K562 (cell line): Measurements from ENCODE around the gene OR2V2. TPM values are rescaled to one million over a fixed set of nuclear protein-coding genes. Genes with fewer than 3 reads are reported as not detected.
A peak's percentile ranks its signal among the peaks of the same experiment; 100 is the strongest.

Source experiments
- BMI1 ChIP-seq: fragments of 150-350 bp; IDR thresholded peaks from 2 replicates; pipeline ENCODE4 v1.6.1; 2014; ENCODE audit warnings: low read length
- CBX3 ChIP-seq, 2 experiments: IDR thresholded peaks; 1 replicate in 1 of 2; 2 replicates in 1 of 2; pipeline ENCODE4 v1.6.1; 2012; ENCODE audit warnings: inconsistent platforms in 2 of 2, low read length in 2 of 2, borderline replicate concordance in 1 of 2, control low read depth in 1 of 2
- KDM1A ChIP-seq, 2 experiments: fragments of 450-650 bp; IDR thresholded peaks; 2 replicates each; pipeline ENCODE4 v1.6.1; 2016; ENCODE audit warnings: mild to moderate bottlenecking in 2 of 2
- MAFF ChIP-seq: IDR thresholded peaks from 2 replicates; pipeline ENCODE4 v1.6.1; 2012; ENCODE audit warnings: low read length, improper control_type of control experiment
- NR2C2 ChIP-seq, 2 experiments: fragments of 200-800 bp in 1 of 2; sonication (Bioruptor generic) in 1 of 2; sonication (generic) in 1 of 2; formaldehyde crosslinking in 1 of 2; IDR thresholded peaks; 2 replicates each; pipeline versions ENCODE4 v1.6.1 to v1.8.0; 2016 to 2022; ENCODE audit warnings: mild to moderate bottlenecking in 1 of 2, missing compliant biosample characterization in 1 of 2, missing genetic modification characterization in 1 of 2, missing genetic modification reagents in 1 of 2
- PHF21A ChIP-seq: fragments of 450-650 bp; IDR thresholded peaks from 2 replicates; pipeline ENCODE4 v1.6.1; 2017; ENCODE audit warnings: low read depth, borderline replicate concordance
- POLR2A ChIP-seq: fragments of 450-650 bp; conservative IDR thresholded peaks from 2 replicates; pipeline ENCODE4 v1.6.1; 2016
- POLR2G ChIP-seq: fragments of 200-400 bp; formaldehyde crosslinking; IDR thresholded peaks from 2 replicates; pipeline ENCODE4 v1.6.1; 2017; ENCODE audit warnings: low read depth, mild to moderate bottlenecking, antibody characterized with exemption, low read length, moderate library complexity
- RFX7 ChIP-seq: fragments of 250-450 bp; sonication (Bioruptor Pico); IDR thresholded peaks from 2 replicates; pipeline ENCODE4 v1.5.1; 2021; ENCODE audit warnings: mild to moderate bottlenecking
- SETDB1 ChIP-seq: IDR thresholded peaks from one replicate; pipeline ENCODE4 v1.6.1; 2012; ENCODE audit warnings: low read length, control low read depth, inconsistent platforms
- SRSF1 ChIP-seq: fragments of 200-400 bp; formaldehyde crosslinking; IDR thresholded peaks from 2 replicates; pipeline ENCODE4 v1.6.1; 2017; ENCODE audit warnings: mild to moderate bottlenecking, low read depth, low read length, moderate library complexity
- TEAD1 ChIP-seq, 2 experiments: fragments of 450-650 bp in 1 of 2; sonication (generic) in 1 of 2; formaldehyde crosslinking; IDR thresholded peaks; 2 replicates each; pipeline versions ENCODE4 v1.4.0 to v1.8.0; 2020 to 2022; ENCODE audit warnings: mild to moderate bottlenecking in 2 of 2, missing genetic modification reagents in 1 of 2
- ZFP1 ChIP-seq: fragments of 450-650 bp; formaldehyde crosslinking; IDR thresholded peaks from 2 replicates; pipeline ENCODE4 v1.4.0; 2020; ENCODE audit warnings: mild to moderate bottlenecking, mixed read lengths
- ZNF124 ChIP-seq: sonication (generic); formaldehyde crosslinking; IDR thresholded peaks from 2 replicates; pipeline ENCODE4 v1.8.1; 2022; ENCODE audit warnings: missing genetic modification reagents
- ZNF780A ChIP-seq: fragments of 250-450 bp; sonication (Bioruptor Pico); IDR thresholded peaks from 2 replicates; pipeline ENCODE4 v1.5.0; 2021; ENCODE audit warnings: mild to moderate bottlenecking
- polyA plus RNA-seq, 8 experiments: library from polyadenylated mRNA; depleted of rRNA in 4 of 8; stranded (reverse) in 5 of 8; unstranded in 3 of 8; fragments of >200 nt; fragmentation: Nextera tagmentation in 2 of 8; fragmentation: Illumina TruSeq in 1 of 8; extraction: Ambion mirVana in 2 of 8; extraction: Trizol in 1 of 8; gene quantifications; 2 replicates each; pipeline versions ENCODE4 v1.2.1 to v1.2.3, GENCODE V29; 2011 to 2014; ENCODE audit warnings: inconsistent platforms in 1 of 8, missing spikeins in 1 of 8
- total RNA-seq, 7 experiments: library from RNA; depleted of rRNA in 6 of 7; stranded (reverse); fragments of >200 nt in 6 of 7; fragmentation: Illumina TruSeq in 2 of 7; extraction: Trizol in 2 of 7; gene quantifications; 2 replicates each; pipeline versions ENCODE4 v1.2.1 to v1.2.3, GENCODE V29; 2011 to 2021; ENCODE audit warnings: low replicate concordance in 1 of 7
- TF ChIP-seq, protein P1 (sequence below): sonication (generic); formaldehyde crosslinking; IDR thresholded peaks from 2 replicates; pipeline ENCODE4 v1.9.0; 2022; ENCODE audit warnings: mild to moderate bottlenecking, missing genetic modification reagents
- TF ChIP-seq, protein P2 (sequence below): sonication (generic); formaldehyde crosslinking; IDR thresholded peaks from 2 replicates; pipeline ENCODE4 v1.8.1; 2023; ENCODE audit warnings: mild to moderate bottlenecking, missing genetic modification reagents, moderate library complexity
- TF ChIP-seq, protein P3 (sequence below): sonication (generic); formaldehyde crosslinking; IDR thresholded peaks from 2 replicates; pipeline ENCODE4 v1.8.0; 2023; ENCODE audit warnings: missing genetic modification reagents, mild to moderate bottlenecking, borderline replicate concordance
- TF ChIP-seq, protein P4 (sequence below): IDR thresholded peaks from 2 replicates; pipeline ENCODE4 v1.6.1; 2014; ENCODE audit warnings: antibody characterized with exemption

The OR2V2 gene
- total and polyA plus RNA-seq, 9 of the 15 experiments (the other 6 are each of a cell fraction or from before 2014, with no cell fraction given), result 0.01 TPM; not detected in 8

DNA sequence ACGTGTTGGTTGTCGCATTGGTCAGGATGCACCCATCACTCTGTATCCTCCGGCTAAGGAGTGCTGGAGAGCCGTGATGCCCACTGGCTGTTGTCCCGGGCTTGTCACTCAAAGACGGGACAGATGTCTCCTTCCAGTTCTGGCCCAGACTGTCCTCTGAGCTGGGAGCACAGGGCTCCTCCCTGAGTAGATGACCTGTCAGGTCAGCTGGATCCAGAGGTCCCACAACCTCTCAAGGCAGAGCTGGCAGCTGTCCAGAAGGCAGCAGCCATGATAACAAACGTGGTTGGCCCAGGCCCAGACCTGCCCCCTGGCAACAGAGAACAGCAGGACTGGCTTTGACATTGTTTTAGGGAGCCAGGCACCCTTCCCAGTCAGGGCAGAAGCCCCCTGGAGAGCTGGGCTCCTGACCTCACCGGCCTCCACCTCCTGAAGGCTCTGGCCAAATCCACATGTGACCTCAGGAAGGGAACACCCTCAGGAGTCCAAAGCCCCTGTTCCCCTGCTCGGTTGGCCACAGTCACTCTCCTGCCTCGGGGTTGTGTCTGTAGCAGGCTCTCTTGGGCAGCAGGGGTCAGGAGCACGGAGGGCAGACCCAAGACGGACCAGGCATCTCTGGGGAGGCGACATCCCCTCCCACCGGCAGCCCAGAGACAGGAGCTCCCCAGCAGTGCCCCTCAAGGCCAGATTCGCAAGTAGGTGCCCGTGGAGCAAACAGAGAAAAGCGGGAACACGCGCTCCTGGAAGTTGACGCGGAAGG lies 47.3 kb downstream of the OR2V2 start (continued):
- TF ChIP-seq, protein P1, sequence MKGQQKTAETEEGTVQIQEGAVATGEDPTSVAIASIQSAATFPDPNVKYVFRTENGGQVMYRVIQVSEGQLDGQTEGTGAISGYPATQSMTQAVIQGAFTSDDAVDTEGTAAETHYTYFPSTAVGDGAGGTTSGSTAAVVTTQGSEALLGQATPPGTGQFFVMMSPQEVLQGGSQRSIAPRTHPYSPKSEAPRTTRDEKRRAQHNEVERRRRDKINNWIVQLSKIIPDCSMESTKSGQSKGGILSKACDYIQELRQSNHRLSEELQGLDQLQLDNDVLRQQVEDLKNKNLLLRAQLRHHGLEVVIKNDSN (CRISPR knock-in tag), result 0 out of 2 replicates have a peak, but pooled peaks have one; percentile 38
- TF ChIP-seq ZNF124 (no peak), KDM1A (IDR thresholded peaks at IDR 0.05) (no peak), TEAD1 (CRISPR knock-in tag; IDR thresholded peaks at IDR 0.05) (no peak), CBX3 (IDR thresholded peaks at IDR 0.05; ENCODE audit: borderline replicate concordance in 1 of 2, low read length in 2 of 2) (no peak), MAFF (no peak), PHF21A (no peak), SRSF1 (no peak), ZFP1 (CRISPR knock-in tag) (no peak), RFX7 (CRISPR knock-in tag) (no peak), SETDB1 (no peak), POLR2A (no peak), ZNF780A (no peak), POLR2G (no peak), NR2C2 (CRISPR knock-in tag; IDR thresholded peaks at IDR 0.05) (no peak), NR2C2 (tag; IDR thresholded peaks at IDR 0.05) (peak; percentile 44; the same call in 1 of the 2 replicates), BMI1 (no peak)
- TF ChIP-seq, protein P2, sequence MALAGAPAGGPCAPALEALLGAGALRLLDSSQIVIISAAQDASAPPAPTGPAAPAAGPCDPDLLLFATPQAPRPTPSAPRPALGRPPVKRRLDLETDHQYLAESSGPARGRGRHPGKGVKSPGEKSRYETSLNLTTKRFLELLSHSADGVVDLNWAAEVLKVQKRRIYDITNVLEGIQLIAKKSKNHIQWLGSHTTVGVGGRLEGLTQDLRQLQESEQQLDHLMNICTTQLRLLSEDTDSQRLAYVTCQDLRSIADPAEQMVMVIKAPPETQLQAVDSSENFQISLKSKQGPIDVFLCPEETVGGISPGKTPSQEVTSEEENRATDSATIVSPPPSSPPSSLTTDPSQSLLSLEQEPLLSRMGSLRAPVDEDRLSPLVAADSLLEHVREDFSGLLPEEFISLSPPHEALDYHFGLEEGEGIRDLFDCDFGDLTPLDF (CRISPR knock-in tag), result no peak
- TF ChIP-seq, protein P3, sequence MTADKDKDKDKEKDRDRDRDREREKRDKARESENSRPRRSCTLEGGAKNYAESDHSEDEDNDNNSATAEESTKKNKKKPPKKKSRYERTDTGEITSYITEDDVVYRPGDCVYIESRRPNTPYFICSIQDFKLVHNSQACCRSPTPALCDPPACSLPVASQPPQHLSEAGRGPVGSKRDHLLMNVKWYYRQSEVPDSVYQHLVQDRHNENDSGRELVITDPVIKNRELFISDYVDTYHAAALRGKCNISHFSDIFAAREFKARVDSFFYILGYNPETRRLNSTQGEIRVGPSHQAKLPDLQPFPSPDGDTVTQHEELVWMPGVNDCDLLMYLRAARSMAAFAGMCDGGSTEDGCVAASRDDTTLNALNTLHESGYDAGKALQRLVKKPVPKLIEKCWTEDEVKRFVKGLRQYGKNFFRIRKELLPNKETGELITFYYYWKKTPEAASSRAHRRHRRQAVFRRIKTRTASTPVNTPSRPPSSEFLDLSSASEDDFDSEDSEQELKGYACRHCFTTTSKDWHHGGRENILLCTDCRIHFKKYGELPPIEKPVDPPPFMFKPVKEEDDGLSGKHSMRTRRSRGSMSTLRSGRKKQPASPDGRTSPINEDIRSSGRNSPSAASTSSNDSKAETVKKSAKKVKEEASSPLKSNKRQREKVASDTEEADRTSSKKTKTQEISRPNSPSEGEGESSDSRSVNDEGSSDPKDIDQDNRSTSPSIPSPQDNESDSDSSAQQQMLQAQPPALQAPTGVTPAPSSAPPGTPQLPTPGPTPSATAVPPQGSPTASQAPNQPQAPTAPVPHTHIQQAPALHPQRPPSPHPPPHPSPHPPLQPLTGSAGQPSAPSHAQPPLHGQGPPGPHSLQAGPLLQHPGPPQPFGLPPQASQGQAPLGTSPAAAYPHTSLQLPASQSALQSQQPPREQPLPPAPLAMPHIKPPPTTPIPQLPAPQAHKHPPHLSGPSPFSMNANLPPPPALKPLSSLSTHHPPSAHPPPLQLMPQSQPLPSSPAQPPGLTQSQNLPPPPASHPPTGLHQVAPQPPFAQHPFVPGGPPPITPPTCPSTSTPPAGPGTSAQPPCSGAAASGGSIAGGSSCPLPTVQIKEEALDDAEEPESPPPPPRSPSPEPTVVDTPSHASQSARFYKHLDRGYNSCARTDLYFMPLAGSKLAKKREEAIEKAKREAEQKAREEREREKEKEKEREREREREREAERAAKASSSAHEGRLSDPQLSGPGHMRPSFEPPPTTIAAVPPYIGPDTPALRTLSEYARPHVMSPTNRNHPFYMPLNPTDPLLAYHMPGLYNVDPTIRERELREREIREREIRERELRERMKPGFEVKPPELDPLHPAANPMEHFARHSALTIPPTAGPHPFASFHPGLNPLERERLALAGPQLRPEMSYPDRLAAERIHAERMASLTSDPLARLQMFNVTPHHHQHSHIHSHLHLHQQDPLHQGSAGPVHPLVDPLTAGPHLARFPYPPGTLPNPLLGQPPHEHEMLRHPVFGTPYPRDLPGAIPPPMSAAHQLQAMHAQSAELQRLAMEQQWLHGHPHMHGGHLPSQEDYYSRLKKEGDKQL (CRISPR knock-in tag), result no peak
- TF ChIP-seq, protein P4, sequence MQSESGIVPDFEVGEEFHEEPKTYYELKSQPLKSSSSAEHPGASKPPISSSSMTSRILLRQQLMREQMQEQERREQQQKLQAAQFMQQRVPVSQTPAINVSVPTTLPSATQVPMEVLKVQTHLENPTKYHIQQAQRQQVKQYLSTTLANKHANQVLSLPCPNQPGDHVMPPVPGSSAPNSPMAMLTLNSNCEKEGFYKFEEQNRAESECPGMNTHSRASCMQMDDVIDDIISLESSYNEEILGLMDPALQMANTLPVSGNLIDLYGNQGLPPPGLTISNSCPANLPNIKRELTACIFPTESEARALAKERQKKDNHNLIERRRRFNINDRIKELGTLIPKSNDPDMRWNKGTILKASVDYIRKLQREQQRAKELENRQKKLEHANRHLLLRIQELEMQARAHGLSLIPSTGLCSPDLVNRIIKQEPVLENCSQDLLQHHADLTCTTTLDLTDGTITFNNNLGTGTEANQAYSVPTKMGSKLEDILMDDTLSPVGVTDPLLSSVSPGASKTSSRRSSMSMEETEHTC, result no peak; the same call in 1 of the 2 replicates
- TF ChIP-seq, all 486 proteins: peak for 18
